C4-2B (cell line): ENCODE data around the gene P2RX1.

Experiments used
- H3K27ac ChIP-seq: fragments of 450-650 bp; 2 replicates; pipeline ENCODE4 v1.5.1; 2017
- ZFX ChIP-seq: fragments of 450-650 bp; IDR thresholded peaks from 2 replicates; pipeline ENCODE4 v1.6.1; 2017
- TF ChIP-seq, protein P1 (sequence below): fragments of 450-650 bp; conservative IDR thresholded peaks from 2 replicates; pipeline ENCODE4 v1.5.1; 2017; ENCODE audit warnings: mild to moderate bottlenecking

Gene P2RX1

DNA sequence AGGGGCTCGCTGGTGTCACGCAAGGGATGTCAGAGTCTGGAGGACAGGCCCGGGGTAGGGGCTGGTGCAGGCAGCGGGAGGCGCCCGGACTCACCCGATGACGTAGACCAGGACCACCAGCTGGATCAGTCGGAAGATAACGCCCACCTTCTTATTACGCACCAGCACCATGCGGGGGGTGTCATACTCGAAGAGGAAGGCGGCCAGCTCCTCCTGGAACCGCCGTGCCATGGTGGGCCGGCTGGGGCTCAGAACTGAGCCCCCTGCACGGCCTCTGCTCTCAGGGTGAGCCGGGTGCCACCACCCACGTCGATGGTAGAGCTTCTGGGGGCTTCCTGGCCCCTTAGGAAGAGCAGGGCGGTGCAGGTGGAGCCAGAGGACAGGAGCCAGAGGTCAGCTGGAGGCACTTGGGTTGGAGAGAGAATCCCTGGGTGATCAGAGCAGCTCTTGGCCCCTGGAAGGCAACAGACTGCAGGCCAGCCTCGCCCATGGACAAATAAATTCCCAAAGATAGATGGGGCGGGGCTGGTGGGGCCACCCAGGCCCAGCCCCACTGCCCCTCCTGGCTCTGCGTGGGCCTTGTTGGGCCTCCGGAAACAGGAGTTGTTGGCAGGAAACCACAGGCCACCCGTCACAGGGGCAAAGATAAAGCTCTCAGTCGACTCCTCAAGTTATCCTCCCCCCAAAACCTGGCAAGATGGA is at the start of gene P2RX1:
Gene P2RX1 (minus strand): TSS at position 471 of the 702 bp plus-strand sequence. CDS start 240 bp downstream, at position 231.
- no peak within 1 kb of the TSS for H3K27ac ChIP-seq
- TF ChIP-seq, protein P1, sequence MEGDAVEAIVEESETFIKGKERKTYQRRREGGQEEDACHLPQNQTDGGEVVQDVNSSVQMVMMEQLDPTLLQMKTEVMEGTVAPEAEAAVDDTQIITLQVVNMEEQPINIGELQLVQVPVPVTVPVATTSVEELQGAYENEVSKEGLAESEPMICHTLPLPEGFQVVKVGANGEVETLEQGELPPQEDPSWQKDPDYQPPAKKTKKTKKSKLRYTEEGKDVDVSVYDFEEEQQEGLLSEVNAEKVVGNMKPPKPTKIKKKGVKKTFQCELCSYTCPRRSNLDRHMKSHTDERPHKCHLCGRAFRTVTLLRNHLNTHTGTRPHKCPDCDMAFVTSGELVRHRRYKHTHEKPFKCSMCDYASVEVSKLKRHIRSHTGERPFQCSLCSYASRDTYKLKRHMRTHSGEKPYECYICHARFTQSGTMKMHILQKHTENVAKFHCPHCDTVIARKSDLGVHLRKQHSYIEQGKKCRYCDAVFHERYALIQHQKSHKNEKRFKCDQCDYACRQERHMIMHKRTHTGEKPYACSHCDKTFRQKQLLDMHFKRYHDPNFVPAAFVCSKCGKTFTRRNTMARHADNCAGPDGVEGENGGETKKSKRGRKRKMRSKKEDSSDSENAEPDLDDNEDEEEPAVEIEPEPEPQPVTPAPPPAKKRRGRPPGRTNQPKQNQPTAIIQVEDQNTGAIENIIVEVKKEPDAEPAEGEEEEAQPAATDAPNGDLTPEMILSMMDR, result no peak
- TF ChIP-seq ZFX, result no peak

DNA sequence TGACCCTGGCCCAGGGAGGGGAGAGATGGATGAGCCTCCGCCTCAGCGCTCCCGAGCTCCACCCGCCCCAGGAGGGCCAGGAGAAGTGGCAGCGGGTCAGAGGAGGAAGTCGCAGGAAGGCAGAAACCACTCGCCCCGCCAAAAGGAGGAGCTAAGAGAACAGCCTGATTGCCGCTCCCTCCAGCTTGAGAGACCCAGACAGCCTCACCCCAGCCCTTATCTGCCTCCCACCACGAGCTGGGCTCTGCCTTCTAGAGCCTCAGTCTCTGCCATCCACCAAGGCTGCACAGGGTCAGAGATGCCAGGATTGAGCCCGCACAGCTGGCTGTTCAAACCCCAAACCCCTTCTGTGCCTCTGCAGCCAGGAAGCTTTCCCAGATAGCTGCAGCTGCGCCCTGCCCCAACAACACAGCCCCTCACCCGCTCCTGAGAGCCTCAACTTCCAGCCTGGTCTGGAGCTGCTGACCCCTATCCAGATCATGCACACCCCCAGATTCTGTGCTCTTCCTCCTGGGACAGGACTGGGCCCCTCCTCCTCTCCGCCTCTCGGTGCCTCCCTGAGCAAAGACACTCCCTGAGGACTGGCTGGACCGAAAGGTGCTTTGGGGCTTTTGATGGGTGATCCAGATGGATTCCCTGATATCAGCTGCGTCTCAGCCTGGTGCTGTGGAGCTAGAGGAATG is 49.0 kb upstream of the P2RX1 start:
- TF ChIP-seq, protein P1, result no peak
- no peak for TF ChIP-seq ZFX
- no peak overlapping the region for H3K27ac ChIP-seq

DNA sequence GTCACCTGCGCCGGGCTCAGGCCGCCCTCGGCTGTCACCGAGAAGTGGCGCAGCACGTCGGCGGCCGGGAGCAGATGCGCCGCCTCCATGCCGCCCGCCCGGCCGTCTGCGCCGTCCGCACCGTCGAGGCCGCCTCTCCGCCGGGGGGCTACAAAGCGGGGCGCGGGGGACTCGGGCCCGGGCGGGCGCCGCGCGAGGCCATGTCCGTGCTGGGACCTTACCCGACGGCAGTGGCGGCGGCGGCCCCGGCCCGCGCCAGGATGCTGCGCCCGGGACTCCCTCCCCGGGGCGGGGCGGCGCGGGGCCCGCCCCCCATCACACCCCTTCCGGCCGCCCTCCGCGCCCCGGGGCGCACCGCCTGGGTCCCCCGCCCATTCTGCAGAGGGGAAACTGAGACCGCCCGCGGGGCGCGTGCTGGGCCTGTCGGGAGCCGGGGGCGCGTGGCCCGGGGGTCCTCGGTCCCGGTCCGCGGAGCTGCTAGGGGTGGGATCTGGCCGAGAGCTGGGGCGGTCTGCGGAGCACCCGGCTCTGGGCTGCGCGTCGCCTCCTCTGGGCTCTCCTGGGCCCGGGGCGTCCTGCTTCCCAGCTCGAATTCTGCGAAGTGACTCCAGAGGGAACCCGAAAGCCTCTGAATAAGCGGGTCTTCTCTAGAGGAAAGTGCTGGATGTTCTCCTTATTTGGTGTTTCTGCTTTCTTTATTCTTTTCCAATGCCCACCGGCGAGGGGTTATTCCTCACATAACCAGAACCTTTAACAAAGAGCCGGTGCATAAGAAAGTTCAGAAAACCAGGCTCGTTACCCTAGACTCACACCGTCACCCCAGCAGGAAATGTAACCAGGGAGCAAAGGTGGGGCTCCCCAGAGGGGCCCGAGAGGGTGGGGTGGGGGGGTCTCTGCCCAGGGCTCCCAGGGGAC is 48.2 kb upstream of the P2RX1 start, which contains the start of gene ATP2A3:
Gene ATP2A3 (minus strand): TSS at position 235 of the 915 bp plus-strand sequence. CDS start 146 bp downstream, at position 89.
- TF ChIP-seq ZFX, result no peak
- TF ChIP-seq, protein P1, result no peak
- no peak within 1 kb of the TSS for H3K27ac ChIP-seq

DNA sequence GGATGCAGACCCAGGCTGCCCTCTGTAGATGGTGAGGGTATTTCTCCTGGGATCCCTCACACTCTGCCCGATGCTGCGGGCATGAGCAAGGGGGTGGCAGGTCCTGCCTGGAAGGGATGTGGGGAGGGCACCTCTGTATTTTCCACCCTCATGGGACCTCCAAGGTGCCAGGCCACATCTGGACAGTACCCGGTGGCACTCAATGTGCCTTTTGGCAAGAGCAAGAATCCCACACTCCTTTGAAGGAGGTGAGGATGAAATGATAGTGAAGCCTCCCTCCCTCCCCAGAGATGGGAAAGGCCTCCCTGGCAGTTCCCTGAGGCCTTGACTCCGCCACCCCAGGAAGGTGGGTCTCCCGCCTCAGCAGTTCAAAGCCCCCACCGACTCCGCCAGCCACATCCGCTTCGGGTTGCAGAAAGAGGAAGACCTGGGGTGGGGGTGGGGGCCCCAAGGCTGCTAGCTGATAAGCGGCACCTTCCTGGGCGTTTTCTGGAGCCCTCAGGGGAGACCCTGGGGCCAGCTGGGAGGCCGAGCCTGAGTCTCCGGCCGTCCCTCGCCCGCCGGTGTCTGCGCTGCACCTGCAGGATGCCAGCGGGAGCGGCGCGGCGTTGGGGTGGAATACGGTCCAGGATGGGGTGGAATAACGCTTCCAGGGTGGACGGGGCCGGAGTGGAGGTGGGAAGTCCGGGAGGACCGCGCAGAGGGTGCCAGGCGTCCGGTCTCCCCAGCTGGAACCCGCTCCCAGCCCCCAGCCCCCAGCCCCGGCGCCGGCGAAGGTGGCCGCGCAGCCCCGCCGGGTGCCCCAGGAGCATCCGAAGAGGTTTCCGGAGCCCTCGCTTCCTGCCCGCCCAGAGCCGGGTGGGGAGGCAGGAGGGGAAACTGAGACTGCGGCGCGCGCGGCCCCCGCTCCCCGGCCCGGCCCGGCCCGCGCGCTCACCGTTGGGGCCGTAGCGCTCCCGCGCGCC is 47.3 kb upstream of the P2RX1 start:
- no peak overlapping the region for H3K27ac ChIP-seq

DNA sequence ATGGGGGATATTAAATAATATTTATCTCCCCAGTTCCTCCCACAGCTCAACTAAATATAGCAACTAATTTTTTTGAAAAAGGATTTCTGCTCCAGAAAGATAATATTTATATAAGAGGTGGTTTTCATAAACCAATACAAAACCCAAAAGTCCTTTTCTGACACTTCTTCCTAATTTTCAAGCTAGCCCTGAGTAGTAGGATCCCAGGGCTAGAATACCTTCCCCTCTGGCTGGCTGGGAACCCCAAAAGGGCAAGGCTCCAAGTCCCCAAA is 46.6 kb upstream of the P2RX1 start:
- no peak overlapping the region for H3K27ac ChIP-seq
- TF ChIP-seq, protein P1, result no peak
- no peak for TF ChIP-seq ZFX

More for the DNA sequence above, 47.3 kb upstream of the P2RX1 start:
- no peak for TF ChIP-seq ZFX
- TF ChIP-seq, protein P1, result no peak

DNA sequence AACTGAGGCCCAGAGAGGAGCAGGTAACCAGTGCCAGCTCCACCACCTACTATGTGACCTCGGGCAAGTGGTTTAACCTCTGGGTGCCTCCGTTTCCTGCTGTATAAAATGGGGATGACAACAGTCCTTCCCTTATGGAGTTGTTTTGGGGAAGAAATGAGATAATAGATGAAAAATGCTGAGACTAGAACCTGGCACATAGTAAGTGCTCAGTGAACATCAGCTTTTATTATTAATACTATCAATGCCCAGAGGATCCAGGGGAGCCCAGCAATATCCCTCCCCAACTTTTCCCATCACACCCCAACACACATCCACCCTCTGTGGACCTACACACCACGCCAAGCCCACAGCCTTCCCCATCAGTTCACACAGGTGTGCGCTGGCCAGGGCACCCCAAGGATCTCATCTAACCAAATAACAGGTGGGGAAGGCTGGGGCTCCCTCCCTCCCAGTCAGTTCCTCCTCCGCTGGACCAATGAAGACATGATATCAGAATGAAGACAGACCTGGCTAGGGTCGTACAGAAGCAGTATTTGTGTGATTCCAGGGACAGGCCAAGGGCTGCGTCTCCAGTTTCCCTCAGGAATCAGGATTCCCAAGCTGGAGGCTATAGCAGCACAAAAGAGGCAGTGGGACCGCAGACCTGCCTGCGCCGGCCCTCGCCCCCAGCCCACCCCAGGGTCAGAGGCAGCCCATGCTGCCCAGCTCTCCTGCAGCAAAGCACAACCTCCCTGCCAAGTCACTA is 46.1 kb upstream of the P2RX1 start:
- TF ChIP-seq ZFX, result no peak
- TF ChIP-seq, protein P1, result no peak
- H3K27ac ChIP-seq, result no peak overlapping the region
